GM20431 (cell line): ENCODE measurements around the gene TTBK2.

ENCODE experiments used
- in situ Hi-C: fragments of 300-500 bp; cut with MseI, MboI; formaldehyde crosslinking; loops from one replicate; pipeline ENCODE4 v1.15.0; 2020; ENCODE audit warnings: low sequenced_read_pairs; ENCODE audit not compliant: unreplicated experiment

The TTBK2 gene

GRCh38 chr15:42707873-42708544 is 212.6 kb downstream of the TTBK2 start:
- in situ Hi-C loops: no loop called here

GRCh38 chr15:42707068-42707467 is 213.5 kb downstream of the TTBK2 start:
- in situ Hi-C loops: no loop called here

- in situ Hi-C loops: no loop called here
Measured at GRCh38 chr15:42705336-42705735, 215.2 kb downstream of the TTBK2 start.

GRCh38 chr15:42704492-42704926 is 216.1 kb downstream of the TTBK2 start:
- in situ Hi-C loops: no loop called here

- in situ Hi-C loops: no loop called here
Measured at GRCh38 chr15:42696626-42697025, 224.0 kb downstream of the TTBK2 start.

- in situ Hi-C loops: no loop called here
Measured at GRCh38 chr15:42695527-42696071, 225.0 kb downstream of the TTBK2 start.

- in situ Hi-C loops: no loop called here
Measured at GRCh38 chr15:42694398-42694797, 226.2 kb downstream of the TTBK2 start.

GRCh38 chr15:42693942-42694341 is 226.6 kb downstream of the TTBK2 start:
- in situ Hi-C loops: no loop called here

- in situ Hi-C loops: no loop called here
Measured at GRCh38 chr15:42693496-42693895, 227.1 kb downstream of the TTBK2 start.

- in situ Hi-C loops: no loop called here
Measured at GRCh38 chr15:42692997-42693396, 227.6 kb downstream of the TTBK2 start.

- in situ Hi-C loops: no loop called here
Measured at GRCh38 chr15:42692536-42692935, 228.0 kb downstream of the TTBK2 start.

- in situ Hi-C loops: no loop called here
Measured at GRCh38 chr15:42691770-42692169, 228.8 kb downstream of the TTBK2 start.

- in situ Hi-C loops: no loop called here
Measured at GRCh38 chr15:42691308-42691707, 229.3 kb downstream of the TTBK2 start.
